Measurements from ENCODE around the gene CENPF. TPM values are rescaled to one million over a fixed set of nuclear protein-coding genes. Genes with fewer than 3 reads are reported as not detected.

CENPF gene
- total RNA-seq, 3 donors from 2014 or later (not counting 1 experiment from before 2014, with no cell fraction given) = 3.8 to 6.6 (median 4.0) TPM

DNA sequence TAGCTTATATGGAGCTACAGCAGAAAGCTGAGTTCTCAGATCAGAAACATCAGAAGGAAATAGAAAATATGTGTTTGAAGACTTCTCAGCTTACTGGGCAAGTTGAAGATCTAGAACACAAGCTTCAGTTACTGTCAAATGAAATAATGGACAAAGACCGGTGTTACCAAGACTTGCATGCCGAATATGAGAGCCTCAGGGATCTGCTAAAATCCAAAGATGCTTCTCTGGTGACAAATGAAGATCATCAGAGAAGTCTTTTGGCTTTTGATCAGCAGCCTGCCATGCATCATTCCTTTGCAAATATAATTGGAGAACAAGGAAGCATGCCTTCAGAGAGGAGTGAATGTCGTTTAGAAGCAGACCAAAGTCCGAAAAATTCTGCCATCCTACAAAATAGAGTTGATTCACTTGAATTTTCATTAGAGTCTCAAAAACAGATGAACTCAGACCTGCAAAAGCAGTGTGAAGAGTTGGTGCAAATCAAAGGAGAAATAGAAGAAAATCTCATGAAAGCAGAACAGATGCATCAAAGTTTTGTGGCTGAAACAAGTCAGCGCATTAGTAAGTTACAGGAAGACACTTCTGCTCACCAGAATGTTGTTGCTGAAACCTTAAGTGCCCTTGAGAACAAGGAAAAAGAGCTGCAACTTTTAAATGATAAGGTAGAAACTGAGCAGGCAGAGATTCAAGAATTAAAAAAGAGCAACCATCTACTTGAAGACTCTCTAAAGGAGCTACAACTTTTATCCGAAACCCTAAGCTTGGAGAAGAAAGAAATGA, 37.6 kb downstream of the CENPF start:
- ATAC-seq = no peak
- Mint-ChIP-seq H3K9me3 (no peaks in the 10 kb centered on the region), H3K27me3 (ENCODE audit: low read depth in 2 of 2) (no peaks in the 10 kb centered on the region), H3K4me1 (no peaks in the 10 kb centered on the region), H3K27ac (no peak overlapping the region), H3K36me3 (no peaks in the 10 kb centered on the region), H3K4me3 (no peak overlapping the region)
- H3K36me3 ChIP-seq (ENCODE audit: control insufficient read depth, insufficient read depth, low read length) = no peaks in the 10 kb centered on the region
- H3K4me1 ChIP-seq (ENCODE audit: control insufficient read depth, insufficient read depth, low read length) = no peaks in the 10 kb centered on the region
- H3K4me3 ChIP-seq (ENCODE audit: low read length) = no peak overlapping the region
- H3K27ac ChIP-seq (ENCODE audit: low read length) = no peak overlapping the region
- DNase-seq = peak in 1 of 2 donors; percentile 48
- TF ChIP-seq, protein P1, sequence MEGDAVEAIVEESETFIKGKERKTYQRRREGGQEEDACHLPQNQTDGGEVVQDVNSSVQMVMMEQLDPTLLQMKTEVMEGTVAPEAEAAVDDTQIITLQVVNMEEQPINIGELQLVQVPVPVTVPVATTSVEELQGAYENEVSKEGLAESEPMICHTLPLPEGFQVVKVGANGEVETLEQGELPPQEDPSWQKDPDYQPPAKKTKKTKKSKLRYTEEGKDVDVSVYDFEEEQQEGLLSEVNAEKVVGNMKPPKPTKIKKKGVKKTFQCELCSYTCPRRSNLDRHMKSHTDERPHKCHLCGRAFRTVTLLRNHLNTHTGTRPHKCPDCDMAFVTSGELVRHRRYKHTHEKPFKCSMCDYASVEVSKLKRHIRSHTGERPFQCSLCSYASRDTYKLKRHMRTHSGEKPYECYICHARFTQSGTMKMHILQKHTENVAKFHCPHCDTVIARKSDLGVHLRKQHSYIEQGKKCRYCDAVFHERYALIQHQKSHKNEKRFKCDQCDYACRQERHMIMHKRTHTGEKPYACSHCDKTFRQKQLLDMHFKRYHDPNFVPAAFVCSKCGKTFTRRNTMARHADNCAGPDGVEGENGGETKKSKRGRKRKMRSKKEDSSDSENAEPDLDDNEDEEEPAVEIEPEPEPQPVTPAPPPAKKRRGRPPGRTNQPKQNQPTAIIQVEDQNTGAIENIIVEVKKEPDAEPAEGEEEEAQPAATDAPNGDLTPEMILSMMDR (IDR thresholded peaks at IDR 0.05) = no peak
- no peaks in the 10 kb centered on the region for H3K27me3 ChIP-seq (ENCODE audit: control insufficient read depth, insufficient read depth, low read length)
- 96% methylated on average over 5 of the region's 6 CpGs for WGBS (ENCODE audit: insufficient coverage)
- H3K9me3 ChIP-seq (ENCODE audit: control insufficient read depth, insufficient read depth, low read length) = no peaks in the 10 kb centered on the region
- intact Hi-C loops (cut with micrococcal nuclease) = no loop called here

- no peak for DNase-seq
- H3K9me3 Mint-ChIP-seq = no peaks in the 10 kb centered on the region
Measured at GRCh38 chr1:214641214-214641895, 38.4 kb downstream of the CENPF start.

DNA sequence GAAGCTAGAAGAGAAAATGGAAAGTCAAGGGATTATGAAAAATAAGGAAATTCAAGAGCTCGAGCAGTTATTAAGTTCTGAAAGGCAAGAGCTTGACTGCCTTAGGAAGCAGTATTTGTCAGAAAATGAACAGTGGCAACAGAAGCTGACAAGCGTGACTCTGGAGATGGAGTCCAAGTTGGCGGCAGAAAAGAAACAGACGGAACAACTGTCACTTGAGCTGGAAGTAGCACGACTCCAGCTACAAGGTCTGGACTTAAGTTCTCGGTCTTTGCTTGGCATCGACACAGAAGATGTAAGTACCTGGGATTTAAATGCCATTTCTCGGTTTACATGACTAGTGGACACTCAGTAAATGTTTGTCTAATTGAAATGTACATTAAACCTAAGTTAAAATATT, 40.0 kb downstream of the CENPF start:
- no peak overlapping the region for H3K27ac Mint-ChIP-seq

More at GRCh38 chr1:214641214-214641895, 38.4 kb downstream of the CENPF start:
- Histone ChIP-seq H3K4me3 (ENCODE audit: low read length) (no peak overlapping the region), H3K27me3 (ENCODE audit: control insufficient read depth, insufficient read depth, low read length) (no peaks in the 10 kb centered on the region), H3K36me3 (ENCODE audit: control insufficient read depth, insufficient read depth, low read length) (no peaks in the 10 kb centered on the region), H3K27ac (ENCODE audit: low read length) (no peak overlapping the region), H3K4me1 (ENCODE audit: control insufficient read depth, insufficient read depth, low read length) (no peaks in the 10 kb centered on the region), H3K9me3 (ENCODE audit: control insufficient read depth, insufficient read depth, low read length) (no peaks in the 10 kb centered on the region)
- no peak for ATAC-seq
- Mint-ChIP-seq H3K27me3 (ENCODE audit: low read depth in 2 of 2) (no peaks in the 10 kb centered on the region), H3K4me1 (no peaks in the 10 kb centered on the region), H3K4me3 (no peak overlapping the region), H3K27ac (no peak overlapping the region), H3K36me3 (no peaks in the 10 kb centered on the region)
- 94% methylated on average over 1 of the region's 2 CpGs for WGBS (ENCODE audit: insufficient coverage)
- intact Hi-C loops (cut with micrococcal nuclease) = no loop called here
- TF ChIP-seq, protein P1 (IDR thresholded peaks at IDR 0.05) = no peak

More for the DNA sequence above, 40.0 kb downstream of the CENPF start:
- H3K4me3 ChIP-seq (ENCODE audit: low read length) = no peak overlapping the region
- no peak for ATAC-seq
- Mint-ChIP-seq H3K36me3 (no peaks in the 10 kb centered on the region), H3K9me3 (no peaks in the 10 kb centered on the region), H3K4me3 (no peak overlapping the region), H3K27me3 (ENCODE audit: low read depth in 2 of 2) (no peaks in the 10 kb centered on the region), H3K4me1 (no peaks in the 10 kb centered on the region)
- intact Hi-C loops (cut with micrococcal nuclease) = no loop called here
- TF ChIP-seq, protein P1 (IDR thresholded peaks at IDR 0.05) = no peak
- no peaks in the 10 kb centered on the region for H3K36me3 ChIP-seq (ENCODE audit: control insufficient read depth, insufficient read depth, low read length)
- DNase-seq = no peak
- WGBS (ENCODE audit: insufficient coverage) = 98% methylated on average over 8 of the region's 8 CpGs
- H3K4me1 ChIP-seq (ENCODE audit: control insufficient read depth, insufficient read depth, low read length) = no peaks in the 10 kb centered on the region
- H3K27me3 ChIP-seq (ENCODE audit: control insufficient read depth, insufficient read depth, low read length) = no peaks in the 10 kb centered on the region
- H3K9me3 ChIP-seq (ENCODE audit: control insufficient read depth, insufficient read depth, low read length) = no peaks in the 10 kb centered on the region
- no peak overlapping the region for H3K27ac ChIP-seq (ENCODE audit: low read length)

Data from natural killer cell (primary cell).